Small intestine (tissue), 7 donors: ENCODE measurements around the gene GDF7. TPM values are rescaled to one million over a fixed set of nuclear protein-coding genes. Genes with fewer than 3 reads are reported as not detected.

Experiments
- DNase-seq, 2 donors: peaks; one replicate each; pipeline versions ENCODE4 v3.0.0 to v3.0.0-alpha.2; 2013
- FAIRE-seq: peaks from 2 replicates; lab custom pipeline; 2012; peaks lifted over from hg19 to GRCh38; lab: Jason Lieb, UNC
- H3K27ac ChIP-seq, 3 donors: one replicate each; pipeline ENCODE4 v1.5.1; 2013; ENCODE audit warnings: low read length in 2 of 3, mild to moderate bottlenecking in 2 of 3, control low read depth in 1 of 3, inconsistent platforms in 1 of 3, low read depth in 1 of 3, moderate library complexity in 1 of 3
- H3K27me3 ChIP-seq, 3 donors: one replicate each; pipeline ENCODE4 v1.6.1; 2013; ENCODE audit warnings: low read length in 3 of 3, inconsistent platforms in 1 of 3; ENCODE audit not compliant: control insufficient read depth in 3 of 3, insufficient read depth in 3 of 3
- H3K36me3 ChIP-seq, 3 donors: one replicate each; pipeline ENCODE4 v1.6.1; 2013; ENCODE audit warnings: low read length in 3 of 3, inconsistent platforms in 1 of 3, low read depth in 1 of 3, mild to moderate bottlenecking in 1 of 3, moderate library complexity in 1 of 3; ENCODE audit not compliant: control insufficient read depth in 3 of 3, insufficient read depth in 2 of 3
- H3K4me1 ChIP-seq, 3 donors: one replicate each; pipeline ENCODE4 v1.6.1; 2013; ENCODE audit warnings: low read length in 2 of 3, inconsistent platforms in 1 of 3, low read depth in 1 of 3, mild to moderate bottlenecking in 1 of 3, moderate library complexity in 1 of 3; ENCODE audit not compliant: control insufficient read depth in 3 of 3, insufficient read depth in 2 of 3
- H3K4me3 ChIP-seq, 3 donors: one replicate each; pipeline ENCODE4 v1.5.1; 2013; ENCODE audit warnings: low read length in 3 of 3, control low read depth in 1 of 3, inconsistent platforms in 1 of 3, low read depth in 1 of 3, mild to moderate bottlenecking in 1 of 3, moderate library complexity in 1 of 3
- H3K9me3 ChIP-seq, 2 donors: one replicate each; pipeline ENCODE4 v1.6.1; 2013; ENCODE audit warnings: low read depth in 1 of 2, low read length in 1 of 2; ENCODE audit not compliant: control insufficient read depth in 2 of 2, insufficient read depth in 1 of 2
- WGBS, 3 donors: extraction: QIAGEN DNeasy Blood & Tissue Kit; methylation state at CpG; one replicate each; pipeline ENCODE4 v1.1.7; 2013; 5-methylcytosine and 5-hydroxymethylcytosine counted together
- polyA plus RNA-seq, 4 donors: library from polyadenylated mRNA; stranded (reverse) in 3 of 4; unstranded in 1 of 4; fragments of 200-250 nt in 3 of 4; fragments of 120-200 nt in 1 of 4; gene quantifications; one replicate each; pipeline versions ENCODE4 v1.2.1 to v1.2.3, GENCODE V29; 2013
- donor health status: healthy with polysubstance abuse.
- donor health status: control.
- donor health status: control.
- donor health status: Bipolar disorder and iron deficiency.
- donor health status: healthy.

Gene GDF7
- polyA plus RNA-seq, 4 donors = 0.16 TPM; not detected in 2

DNA sequence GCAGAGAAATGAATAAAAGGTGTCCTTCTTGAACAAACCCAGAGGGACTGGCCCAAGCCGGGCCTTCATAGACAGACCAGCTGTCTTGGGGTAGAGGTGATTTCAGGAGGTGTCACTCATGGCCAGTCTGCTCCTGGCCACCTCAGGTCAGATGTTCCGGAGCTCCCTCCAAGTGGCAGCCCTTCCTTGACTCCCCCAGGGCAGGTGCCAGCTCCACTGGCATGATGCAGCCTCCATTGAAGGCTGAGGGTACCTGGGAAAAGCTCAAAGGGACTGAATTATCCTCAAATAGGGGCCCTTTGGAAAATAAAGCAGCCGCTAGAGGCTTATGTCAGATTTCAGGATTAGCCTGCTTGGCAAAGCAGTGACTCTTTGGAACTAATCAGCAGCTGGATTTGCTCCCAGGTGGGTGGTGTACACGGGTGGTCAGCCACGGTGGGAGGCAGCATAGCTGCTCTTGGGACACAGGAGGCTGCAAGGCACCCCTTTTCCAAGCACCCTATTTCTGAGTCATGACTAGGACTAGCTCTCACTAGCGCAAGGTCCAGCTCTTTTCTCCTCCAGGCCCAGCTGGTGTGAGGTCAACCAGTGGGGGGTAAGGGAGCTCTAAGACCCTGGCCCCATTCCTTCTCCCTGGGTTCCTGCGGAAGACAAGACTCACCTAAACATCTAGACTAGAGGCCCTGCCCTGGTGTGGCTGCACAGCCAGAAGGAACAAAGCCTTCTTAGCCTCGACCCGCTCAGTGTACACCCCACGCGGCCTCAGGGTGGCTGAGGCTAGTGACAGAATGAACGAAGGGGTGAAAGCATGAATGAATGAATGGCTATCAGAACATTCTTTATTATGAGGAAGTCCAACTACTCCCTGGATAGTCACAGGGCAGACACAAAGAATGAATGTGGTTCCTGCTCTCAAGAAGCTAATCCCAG, 45.3 kb upstream of the GDF7 start:
- FAIRE-seq (no peak), DNase-seq (no peak)
- Histone ChIP-seq H3K27me3 (no peaks in the 10 kb centered on the region), H3K4me3 (no peak overlapping the region), H3K36me3 (peaks cover 2 to 88% (median 5%) of the 10 kb centered on the region in 3 donors), H3K27ac (no peak overlapping the region), H3K4me1 (peaks cover 0 to 31% (median 0%) of the 10 kb centered on the region in 3 donors), H3K9me3 (no peaks in the 10 kb centered on the region)
- WGBS, 3 donors = 82 to 87% (median 86%) methylated on average over 12 of the region's 12 CpGs

DNA sequence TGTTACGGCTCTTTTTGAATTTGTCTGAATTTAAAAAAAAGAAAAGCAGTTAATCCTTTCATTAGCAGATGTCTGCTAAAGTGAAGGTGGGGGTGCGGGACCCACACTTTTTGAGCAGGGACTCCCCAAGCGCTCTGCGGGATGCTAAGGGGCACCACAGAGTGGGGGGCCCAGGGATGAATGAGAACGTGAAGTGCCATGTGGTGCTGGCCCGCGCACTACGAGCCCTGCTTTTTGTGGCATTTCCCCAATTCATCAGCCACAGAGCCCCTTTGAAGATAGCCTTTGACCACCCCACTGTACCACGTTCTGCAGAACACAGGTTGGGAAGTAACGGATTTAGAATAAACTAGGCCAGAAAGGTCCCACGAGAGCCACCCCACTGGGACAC, 44.7 kb upstream of the GDF7 start:
- 95 to 97% (median 96%) methylated on average over 11 of the region's 11 CpGs for WGBS, 3 donors
- H3K27ac ChIP-seq = no peak overlapping the region
- peaks cover 2 to 91% (median 5%) of the 10 kb centered on the region in 3 donors for H3K36me3 ChIP-seq
- H3K27me3 ChIP-seq = no peaks in the 10 kb centered on the region
- no peaks in the 10 kb centered on the region for H3K9me3 ChIP-seq
- DNase-seq (no peak), FAIRE-seq (no peak)
- H3K4me1 ChIP-seq = peaks cover 0 to 24% (median 0%) of the 10 kb centered on the region in 3 donors
- no peak overlapping the region for H3K4me3 ChIP-seq

DNA sequence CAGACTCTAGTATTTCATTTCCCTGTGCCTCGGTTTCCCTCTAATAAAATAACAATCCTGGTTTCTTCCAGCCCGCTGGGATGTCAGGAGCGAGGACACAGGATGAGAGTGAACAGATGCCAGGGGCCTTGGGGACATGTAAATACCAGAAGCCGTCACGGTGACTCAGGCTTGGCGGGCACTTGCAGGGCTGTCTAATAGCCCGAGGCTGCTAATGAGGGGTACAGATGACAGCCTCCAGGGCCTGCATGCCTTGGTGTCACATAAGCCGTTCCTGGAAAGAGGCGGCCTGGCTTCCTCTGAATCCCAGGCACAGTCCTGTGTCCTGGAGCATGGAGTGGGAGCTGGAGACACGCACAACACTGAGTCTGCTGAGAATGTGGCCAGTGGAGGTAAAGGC, 44.2 kb upstream of the GDF7 start:
- H3K36me3 ChIP-seq = peaks cover 2 to 95% (median 5%) of the 10 kb centered on the region in 3 donors
- peaks cover 0 to 20% (median 0%) of the 10 kb centered on the region in 3 donors for H3K4me1 ChIP-seq
- H3K9me3 ChIP-seq = no peaks in the 10 kb centered on the region
- no peak overlapping the region for H3K27ac ChIP-seq
- no peaks in the 10 kb centered on the region for H3K27me3 ChIP-seq
- DNase-seq (no peak), FAIRE-seq (no peak)
- H3K4me3 ChIP-seq = no peak overlapping the region
- WGBS, 3 donors = 87 to 90% (median 88%) methylated on average over 10 of the region's 10 CpGs

DNA sequence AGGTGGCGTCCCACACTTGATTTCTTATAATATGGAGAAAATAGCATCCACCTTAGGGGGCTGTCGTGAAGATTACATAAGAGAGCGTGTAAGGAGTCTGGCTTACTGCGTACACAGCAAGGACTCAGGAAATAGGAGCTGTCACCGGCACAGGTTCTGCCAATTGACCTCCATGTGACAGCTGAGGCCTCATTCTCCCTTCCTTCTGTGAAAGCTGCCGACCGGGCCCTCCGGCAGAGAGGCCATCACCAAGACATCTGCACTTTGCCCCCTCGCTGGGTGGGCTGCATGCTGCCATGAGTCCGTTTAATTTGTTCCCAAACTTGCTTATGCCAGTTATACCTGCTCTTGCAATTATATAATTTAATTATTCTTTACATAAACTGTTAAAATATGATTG, 43.7 kb upstream of the GDF7 start:
- DNase-seq = peak in 1 of 2 donors; percentile 45
- FAIRE-seq = no peak
- H3K4me1 ChIP-seq = peaks cover 0 to 16% (median 0%) of the 10 kb centered on the region in 3 donors
- no peaks in the 10 kb centered on the region for H3K27me3 ChIP-seq
- 79% methylated on average over 10 of the region's 10 CpGs for WGBS, 3 donors
- H3K9me3 ChIP-seq = no peaks in the 10 kb centered on the region
- H3K36me3 ChIP-seq = peaks cover 2 to 97% (median 5%) of the 10 kb centered on the region in 3 donors
- H3K4me3 ChIP-seq = no peak overlapping the region
- no peak overlapping the region for H3K27ac ChIP-seq

DNA sequence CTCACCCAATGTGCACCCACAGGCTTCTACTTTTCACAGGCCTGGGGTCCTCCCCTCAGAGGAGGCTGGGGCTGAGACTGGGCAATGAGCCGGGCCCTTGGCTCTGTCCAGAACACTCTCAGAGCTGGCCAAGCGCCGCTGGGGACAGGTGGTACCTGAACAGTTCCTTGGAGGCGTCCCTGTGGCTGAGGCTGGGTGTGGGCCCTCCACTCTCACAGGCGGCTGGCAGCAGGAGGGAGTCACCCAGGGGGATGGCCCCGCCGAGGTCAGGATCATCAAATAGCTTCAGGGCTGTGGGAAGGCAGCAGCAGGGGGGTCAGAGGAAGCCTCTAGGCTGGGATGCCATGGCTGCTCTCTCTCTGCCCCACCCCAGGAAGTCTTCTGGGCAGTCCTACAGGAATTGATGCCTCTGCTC, 43.2 kb upstream of the GDF7 start:
- Histone ChIP-seq H3K27me3 (no peaks in the 10 kb centered on the region), H3K4me3 (no peak overlapping the region), H3K36me3 (peaks cover 2 to 96% (median 5%) of the 10 kb centered on the region in 3 donors), H3K4me1 (peaks cover 0 to 10% (median 0%) of the 10 kb centered on the region in 3 donors), H3K9me3 (no peaks in the 10 kb centered on the region), H3K27ac (peak overlapping the region in 1 of 3 donors; percentile 24)
- WGBS, 3 donors = 89 to 94% (median 92%) methylated on average over 7 of the region's 7 CpGs
- no peak for FAIRE-seq
- DNase-seq = no peak

DNA sequence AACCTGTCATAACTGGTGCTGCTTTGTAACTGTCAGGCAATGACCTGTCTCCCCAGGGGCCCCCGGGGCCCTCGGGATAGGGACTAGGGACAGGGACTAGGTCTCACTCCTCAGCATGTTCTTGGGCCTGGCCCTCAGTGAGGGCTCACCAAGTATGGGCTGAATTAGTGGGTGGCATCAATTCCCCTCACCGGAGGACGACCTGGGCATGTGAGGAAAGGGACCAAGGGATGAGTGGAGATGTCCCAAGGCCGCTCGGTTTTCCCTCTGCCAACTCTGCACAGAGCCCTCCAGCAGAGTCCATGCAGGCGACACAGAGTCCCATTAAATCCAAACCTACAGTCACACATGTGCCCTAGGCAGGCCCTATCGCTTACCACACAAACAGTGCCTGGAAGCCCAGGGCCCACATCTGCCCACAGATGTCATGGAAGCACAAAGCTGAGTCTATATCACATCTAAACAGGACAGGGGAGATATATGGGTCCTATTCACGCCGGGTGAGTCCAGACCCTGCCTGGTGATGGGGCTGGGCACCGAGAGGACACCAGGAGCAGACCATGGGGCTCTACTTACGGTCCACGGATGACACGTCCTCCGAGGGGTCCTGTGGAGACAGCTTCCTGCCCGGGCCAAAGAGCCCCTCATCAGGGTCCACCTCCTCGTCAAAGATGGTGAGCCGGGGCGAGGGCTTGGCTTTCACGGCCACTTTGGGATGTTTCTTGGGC, 42.6 kb upstream of the GDF7 start:
- FAIRE-seq (no peak), DNase-seq (no peak)
- H3K27ac ChIP-seq = no peak overlapping the region
- WGBS, 3 donors = 89 to 91% (median 90%) methylated on average over 19 to 20 of the region's 20 CpGs
- no peak overlapping the region for H3K4me3 ChIP-seq
- H3K4me1 ChIP-seq = peaks cover 0 to 8% (median 0%) of the 10 kb centered on the region in 3 donors
- no peaks in the 10 kb centered on the region for H3K27me3 ChIP-seq
- H3K9me3 ChIP-seq = no peaks in the 10 kb centered on the region
- H3K36me3 ChIP-seq = peaks cover 2 to 96% (median 5%) of the 10 kb centered on the region in 3 donors

DNA sequence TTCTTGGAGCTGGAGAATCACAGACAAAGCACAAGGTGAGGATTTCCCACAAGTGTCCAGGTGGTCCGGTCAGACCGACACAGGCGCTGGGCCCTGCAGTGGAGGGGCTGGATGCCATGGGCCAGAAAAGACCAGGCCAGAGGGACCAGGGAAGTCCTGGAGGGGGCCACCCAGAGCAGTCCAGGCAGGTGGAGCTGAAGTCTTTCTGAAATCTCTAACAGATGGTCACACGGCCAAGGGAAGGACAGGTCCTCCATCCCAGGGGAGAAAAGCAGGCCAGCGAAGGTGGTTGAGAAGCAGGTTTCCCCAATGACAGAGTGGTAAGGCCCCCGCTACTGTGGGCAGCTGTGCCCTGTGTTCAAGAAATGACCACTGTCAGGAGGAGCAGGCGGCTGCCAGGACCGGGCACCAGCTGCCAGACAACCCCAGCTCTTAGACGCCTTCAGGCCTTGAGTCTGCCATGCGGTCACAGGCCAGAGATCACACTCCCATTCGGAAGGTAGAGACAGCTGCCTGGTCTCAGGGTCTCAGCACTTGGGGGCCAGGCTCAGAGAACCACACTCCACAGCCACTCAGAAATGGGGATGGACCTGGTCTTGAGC, 42.0 kb upstream of the GDF7 start:
- no peaks in the 10 kb centered on the region for H3K27me3 ChIP-seq
- H3K4me1 ChIP-seq = peaks cover 0 to 8% (median 0%) of the 10 kb centered on the region in 3 donors
- peaks cover 5 to 96% (median 5%) of the 10 kb centered on the region in 3 donors for H3K36me3 ChIP-seq
- H3K9me3 ChIP-seq = no peaks in the 10 kb centered on the region
- no peak overlapping the region for H3K4me3 ChIP-seq
- DNase-seq (no peak), FAIRE-seq (no peak)
- peak overlapping the region in 2 of 3 donors; percentile 8 to 88 for H3K27ac ChIP-seq
- WGBS, 3 donors = 84 to 86% (median 86%) methylated on average over 11 of the region's 11 CpGs
